ENCODE results near the gene PLK1. TPM values are rescaled to one million over a fixed set of nuclear protein-coding genes. Genes with fewer than 3 reads are reported as not detected.

The PLK1 gene
- total and polyA plus RNA-seq, 2 experiments from 2014 or later: 69.0 to 141 TPM

DNA sequence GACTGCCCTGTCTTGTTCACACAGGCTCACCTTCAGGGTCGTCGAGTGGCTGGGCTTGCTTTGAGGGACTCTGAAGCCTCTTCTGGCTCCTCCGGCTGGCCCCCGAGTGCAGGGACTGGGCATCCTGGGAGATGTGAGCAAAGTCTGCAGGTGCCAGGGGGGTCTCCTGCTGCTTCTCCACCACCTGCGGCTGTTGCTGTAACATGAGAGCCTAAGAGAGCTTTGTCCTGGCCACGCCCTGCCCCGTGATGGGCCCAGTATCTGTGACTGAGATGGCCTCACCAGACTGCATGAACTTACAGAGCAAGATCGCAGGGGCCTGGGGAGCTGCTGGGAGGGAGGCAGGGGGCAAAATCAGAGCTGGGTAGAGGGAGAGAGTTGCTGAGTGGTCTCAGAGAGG lies 21.8 kb downstream of the PLK1 start (continued):
- TF ChIP-seq ZNF462 (CRISPR knock-in tag; IDR thresholded peaks at IDR 0.05) (no peak), POLR2AphosphoS5 (IDR thresholded peaks at IDR 0.05; ENCODE audit: low read depth) (no peak), CREB1 (CRISPR knock-in tag; IDR thresholded peaks at IDR 0.05; ENCODE audit: low read depth) (no peak), STAT1 (IDR thresholded peaks at IDR 0.05; ENCODE audit: unreplicated experiment) (no peak), JUNB (IDR thresholded peaks at IDR 0.05; ENCODE audit: unreplicated experiment) (no peak)

GRCh38 chr16:23701045-23701444 lies 22.4 kb downstream of the PLK1 start:
- Mint-ChIP-seq H3K27me3 (ENCODE audit: insufficient read depth, low read depth, poor library complexity) (peaks cover 5% of the 10 kb centered on the region), H3K36me3 (ENCODE audit: low read depth) (peaks cover 5% of the 10 kb centered on the region), H3K4me3 (no peak overlapping the region), H3K27ac (no peak overlapping the region; the same call in 1 of the 2 replicates), H3K4me1 (peaks cover 9% of the 10 kb centered on the region), H3K9me3 (peaks cover 11% of the 10 kb centered on the region)
- peak overlapping the region; percentile 62; the same call in 1 of the 2 replicates for H3K4me2 ChIP-seq
- peak; percentile 65 for ATAC-seq
- H3K79me2 ChIP-seq (replicated peaks; ENCODE audit: insufficient read depth): no peaks in the 10 kb centered on the region
- no peak overlapping the region for H3K27ac ChIP-seq (ENCODE audit: low read depth)
- no peak for DNase-seq (ENCODE audit: low spot score)
- H3K4me3 ChIP-seq: no peak overlapping the region
- peak; percentile 49 for TF ChIP-seq REST (IDR thresholded peaks at IDR 0.05; ENCODE audit: unreplicated experiment)
- TF ChIP-seq EZH2 (IDR thresholded peaks at IDR 0.05; ENCODE audit: low read depth, unreplicated experiment): no peak
- no peak for TF ChIP-seq CREB1 (CRISPR knock-in tag; IDR thresholded peaks at IDR 0.05; ENCODE audit: low read depth)
- H3K36me3 ChIP-seq (ENCODE audit: insufficient read depth): no peaks in the 10 kb centered on the region
- no peaks in the 10 kb centered on the region for H4K20me1 ChIP-seq (replicated peaks; ENCODE audit: insufficient read depth)
- no peaks in the 10 kb centered on the region for H3K27me3 ChIP-seq (ENCODE audit: insufficient read depth)
- H3K4me1 ChIP-seq (ENCODE audit: insufficient read depth): peaks cover 11% of the 10 kb centered on the region; the same call in 1 of the 2 replicates
- H2AFZ ChIP-seq: peak overlapping the region; percentile 91
- no peaks in the 10 kb centered on the region for H3K9me2 ChIP-seq (ENCODE audit: insufficient read depth)
- 0 out of 2 replicates have a peak, but pooled peaks cover 4% of the 10 kb centered on the region for H3F3A ChIP-seq (replicated peaks; ENCODE audit: low read depth)
